Osteoblast (primary cell): Measurements from ENCODE around the gene CBX2. TPM values are rescaled to one million over a fixed set of nuclear protein-coding genes. Genes with fewer than 3 reads are reported as not detected.

Source experiments
- DNase-seq: peaks from one replicate; pipeline ENCODE4 v3.0.0; 2011; ENCODE audit warnings: low spot score, mixed read lengths; ENCODE audit not compliant: insufficient read length; ENCODE audit errors: missing footprints
- H2AFZ ChIP-seq: 2 replicates; pipeline ENCODE4 v1.6.0; 2011; ENCODE audit warnings: mild to moderate bottlenecking, low read length
- H3K27ac ChIP-seq: 2 replicates; pipeline ENCODE4 v1.5.1; 2011; ENCODE audit warnings: mild to moderate bottlenecking, low read depth, low read length, moderate library complexity
- H3K27me3 ChIP-seq: 2 replicates; pipeline ENCODE4 v1.6.0; 2012; ENCODE audit warnings: mild to moderate bottlenecking, control low read depth, inconsistent platforms, low read length, moderate library complexity; ENCODE audit not compliant: insufficient read depth
- H3K36me3 ChIP-seq: 2 replicates; pipeline ENCODE4 v1.5.1; 2011; ENCODE audit warnings: mild to moderate bottlenecking, low read length, control low read depth, moderate library complexity; ENCODE audit not compliant: insufficient read depth
- H3K4me1 ChIP-seq: 2 replicates; pipeline ENCODE4 v1.5.1; 2011; ENCODE audit warnings: mild to moderate bottlenecking, low read length, control low read depth, moderate library complexity; ENCODE audit not compliant: insufficient read depth
- H3K4me2 ChIP-seq: 2 replicates; pipeline ENCODE4 v1.6.0; 2011; ENCODE audit warnings: mild to moderate bottlenecking, low read length; ENCODE audit not compliant: insufficient read depth
- H3K4me3 ChIP-seq: fragments of 200-600 bp; sonication (generic); 3 replicates; pipeline ENCODE4 v1.5.1; 2012; ENCODE audit warnings: mild to moderate bottlenecking, low read length, inconsistent platforms; ENCODE audit not compliant: insufficient read depth
- H3K79me2 ChIP-seq: 2 replicates; pipeline ENCODE4 v1.6.0; 2012; ENCODE audit warnings: mild to moderate bottlenecking, low read length, control low read depth, inconsistent platforms; ENCODE audit not compliant: insufficient read depth
- H3K9me3 ChIP-seq: 2 replicates; pipeline ENCODE4 v1.5.1; 2011; ENCODE audit warnings: low read depth, low read length, control low read depth
- H4K20me1 ChIP-seq: 2 replicates; pipeline ENCODE4 v1.6.0; 2012; ENCODE audit warnings: mild to moderate bottlenecking, low read length, control low read depth; ENCODE audit not compliant: insufficient read depth
- CTCF ChIP-seq: IDR thresholded peaks from 2 replicates; pipeline ENCODE4 v1.5.1; 2011; ENCODE audit warnings: mild to moderate bottlenecking, low read depth, low read length, moderate library complexity; ENCODE audit errors: extremely low read depth
- total RNA-seq: library from RNA; depleted of rRNA; stranded (reverse); fragments of >200 nt; gene quantifications from 2 replicates; pipeline ENCODE4 v1.2.3, GENCODE V29; 2012

Gene CBX2
- total RNA-seq, 1 donor, result 1.1 TPM

GRCh38 chr17:79803997-79804855, 26.3 kb downstream of the CBX2 start:
- Histone ChIP-seq H3K36me3 (no peaks in the 10 kb centered on the region), H3K4me3 (no peak overlapping the region), H3K27ac (no peak overlapping the region), H2AFZ (no peak overlapping the region), H3K79me2 (no peaks in the 10 kb centered on the region), H3K4me2 (no peak overlapping the region), H3K4me1 (peaks cover 5% of the 10 kb centered on the region), H4K20me1 (peaks cover 8% of the 10 kb centered on the region), H3K9me3 (no peaks in the 10 kb centered on the region), H3K27me3 (peaks cover 100% of the 10 kb centered on the region)
- no peak for DNase-seq
- TF ChIP-seq CTCF, result no peak

GRCh38 chr17:79804856-79805696, 27.1 kb downstream of the CBX2 start:
- no peak for DNase-seq
- H3K27me3 ChIP-seq, result peaks cover 100% of the 10 kb centered on the region
- H3K9me3 ChIP-seq, result no peaks in the 10 kb centered on the region
- no peak overlapping the region for H3K4me2 ChIP-seq
- H2AFZ ChIP-seq, result no peak overlapping the region
- peaks cover 5% of the 10 kb centered on the region for H4K20me1 ChIP-seq
- peaks cover 5% of the 10 kb centered on the region for H3K4me1 ChIP-seq
- H3K36me3 ChIP-seq, result no peaks in the 10 kb centered on the region
- no peak for TF ChIP-seq CTCF
- no peaks in the 10 kb centered on the region for H3K79me2 ChIP-seq
- H3K27ac ChIP-seq, result no peak overlapping the region
- no peak overlapping the region for H3K4me3 ChIP-seq

- no peaks in the 10 kb centered on the region for H3K79me2 ChIP-seq
- no peak overlapping the region for H3K4me3 ChIP-seq
- peaks cover 5% of the 10 kb centered on the region for H4K20me1 ChIP-seq
- TF ChIP-seq CTCF, result no peak
- no peaks in the 10 kb centered on the region for H3K9me3 ChIP-seq
- no peak overlapping the region for H2AFZ ChIP-seq
- H3K4me2 ChIP-seq, result no peak overlapping the region
- no peak overlapping the region for H3K27ac ChIP-seq
- H3K4me1 ChIP-seq, result no peaks in the 10 kb centered on the region
- H3K36me3 ChIP-seq, result no peaks in the 10 kb centered on the region
- DNase-seq, result no peak
- peaks cover 98% of the 10 kb centered on the region for H3K27me3 ChIP-seq
Measured at GRCh38 chr17:79806446-79806760, 28.5 kb downstream of the CBX2 start.
